HG02852 (cell line): ENCODE data around the gene LDLRAP1.
"Not testable (repeated sequence)": the region's sequence is repeated elsewhere in the genome, so short reads cannot be mapped to it uniquely, and the experiment has no call there.

ENCODE experiments used
- ATAC-seq: cut with Tn5 transposase; IDR thresholded peaks from one replicate; pipeline ENCODE4 v1.9.1; 2021; ENCODE audit warnings: mild to moderate bottlenecking, moderate library complexity; ENCODE audit not compliant: unreplicated experiment

Gene LDLRAP1

DNA sequence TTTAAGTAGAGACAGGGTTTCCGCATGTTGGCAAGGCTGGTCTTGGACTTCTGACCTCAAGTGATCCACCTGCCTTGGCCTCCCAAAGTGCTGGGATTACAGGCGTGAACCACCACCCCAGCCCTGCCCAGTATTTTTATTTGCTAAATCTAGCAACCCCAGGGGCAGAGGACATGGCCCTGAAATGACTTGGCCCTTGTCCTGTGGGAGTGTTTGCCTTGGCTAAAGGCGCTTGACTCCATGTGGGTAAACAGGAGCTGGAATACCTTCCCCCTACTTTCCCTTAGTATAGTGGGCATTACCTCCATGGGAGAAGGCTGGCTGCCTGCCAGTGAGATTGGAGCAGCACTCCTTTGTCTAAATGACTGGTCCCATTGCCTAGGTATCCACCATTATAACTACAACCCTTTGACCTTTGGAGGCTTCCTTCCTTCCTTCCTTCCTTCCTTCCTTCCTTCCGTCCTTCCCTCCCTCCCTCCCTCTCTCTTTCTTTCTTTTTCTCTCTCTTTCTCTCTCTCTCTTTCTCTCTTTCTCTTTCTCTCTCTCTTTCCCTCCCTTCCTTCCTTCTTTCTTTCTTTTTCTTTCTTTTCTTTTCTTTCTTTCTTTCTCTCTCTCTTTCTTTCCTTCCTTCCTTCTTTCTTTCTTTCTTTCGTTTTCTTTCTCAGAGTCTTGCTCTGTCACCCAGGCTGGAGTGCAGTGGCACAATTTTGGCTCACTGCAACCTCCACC lies 57.7 kb downstream of the LDLRAP1 start:
- ATAC-seq: not testable (repeated sequence)

- not testable (repeated sequence) for ATAC-seq
Observed at GRCh38 chr1:25603779-25604538, 60.6 kb downstream of the LDLRAP1 start.

GRCh38 chr1:25607123-25607522 lies 63.7 kb downstream of the LDLRAP1 start:
- no peak for ATAC-seq

GRCh38 chr1:25608488-25609178 lies 65.2 kb downstream of the LDLRAP1 start:
- ATAC-seq: no peak

DNA sequence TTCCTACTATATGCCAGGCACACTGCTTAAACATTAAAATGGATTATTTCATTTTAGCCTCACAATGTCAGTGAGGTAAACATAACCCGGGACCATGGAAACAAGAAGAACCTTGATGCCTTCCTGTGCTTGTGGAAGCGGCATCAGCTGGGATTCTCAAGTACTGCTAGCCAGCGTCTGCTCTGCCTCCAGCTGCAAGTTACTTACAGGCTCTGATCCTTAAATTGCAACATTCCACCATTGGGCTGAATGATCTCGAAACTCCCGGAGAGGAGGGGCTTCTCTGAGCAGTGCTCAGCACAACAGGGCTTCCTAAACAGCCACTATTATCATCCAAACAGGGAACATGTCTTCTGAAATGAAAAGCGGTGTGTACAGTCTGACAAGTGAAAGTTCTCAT lies 66.5 kb downstream of the LDLRAP1 start:
- no peak for ATAC-seq

GRCh38 chr1:25610822-25611630 lies 67.6 kb downstream of the LDLRAP1 start:
- ATAC-seq: no peak

- ATAC-seq: no peak
Observed at GRCh38 chr1:25611843-25612242, 68.4 kb downstream of the LDLRAP1 start.

DNA sequence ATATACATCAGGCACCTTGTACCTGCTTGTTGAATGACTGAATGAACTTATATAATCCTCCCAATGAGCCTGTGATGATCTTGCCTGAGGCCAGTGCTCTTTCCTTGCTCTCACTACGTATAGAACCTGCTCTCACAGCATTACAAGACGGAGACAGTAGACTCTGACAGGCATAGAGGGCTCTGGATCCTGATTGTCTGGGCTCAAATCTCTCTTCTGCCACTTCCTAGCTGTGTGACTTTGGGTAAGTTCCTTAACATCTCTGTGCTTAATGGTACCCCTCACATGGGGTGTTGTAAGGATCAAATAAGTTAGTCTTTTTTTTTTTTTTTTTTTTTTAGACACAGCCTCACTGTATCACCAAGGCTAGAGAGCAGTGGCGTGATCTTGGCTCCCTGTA lies 69.0 kb downstream of the LDLRAP1 start:
- ATAC-seq: no peak

GRCh38 chr1:25613091-25613490 lies 69.7 kb downstream of the LDLRAP1 start:
- ATAC-seq: no peak

- no peak for ATAC-seq
Observed at GRCh38 chr1:25614501-25615171, 71.2 kb downstream of the LDLRAP1 start.

GRCh38 chr1:25615172-25615541 lies 71.8 kb downstream of the LDLRAP1 start:
- no peak for ATAC-seq

DNA sequence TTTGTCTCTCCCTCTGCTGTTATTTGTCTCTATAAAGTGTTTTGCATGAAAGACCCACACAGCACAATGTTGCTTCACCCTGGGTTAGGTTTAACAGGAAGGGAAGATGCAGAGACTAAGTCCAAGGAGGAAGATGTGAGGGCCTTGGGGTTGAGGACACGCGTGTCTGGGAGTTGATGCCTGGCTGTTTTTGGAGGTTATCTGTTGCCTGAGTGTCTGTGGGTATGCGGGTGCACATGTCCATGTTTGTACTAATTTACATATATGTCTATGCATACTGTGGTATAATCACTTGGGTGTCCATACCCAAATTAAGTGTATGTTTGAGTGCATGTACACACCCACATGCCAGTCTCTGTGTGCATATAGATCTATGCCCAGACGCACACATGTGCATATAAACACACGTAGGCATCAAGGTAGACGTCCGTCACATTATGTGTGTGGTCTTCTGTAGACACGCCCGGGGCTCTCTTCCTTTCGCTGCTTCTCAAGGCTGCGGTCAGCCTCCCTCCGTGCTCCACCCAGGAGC lies 72.2 kb downstream of the LDLRAP1 start:
- no peak for ATAC-seq

DNA sequence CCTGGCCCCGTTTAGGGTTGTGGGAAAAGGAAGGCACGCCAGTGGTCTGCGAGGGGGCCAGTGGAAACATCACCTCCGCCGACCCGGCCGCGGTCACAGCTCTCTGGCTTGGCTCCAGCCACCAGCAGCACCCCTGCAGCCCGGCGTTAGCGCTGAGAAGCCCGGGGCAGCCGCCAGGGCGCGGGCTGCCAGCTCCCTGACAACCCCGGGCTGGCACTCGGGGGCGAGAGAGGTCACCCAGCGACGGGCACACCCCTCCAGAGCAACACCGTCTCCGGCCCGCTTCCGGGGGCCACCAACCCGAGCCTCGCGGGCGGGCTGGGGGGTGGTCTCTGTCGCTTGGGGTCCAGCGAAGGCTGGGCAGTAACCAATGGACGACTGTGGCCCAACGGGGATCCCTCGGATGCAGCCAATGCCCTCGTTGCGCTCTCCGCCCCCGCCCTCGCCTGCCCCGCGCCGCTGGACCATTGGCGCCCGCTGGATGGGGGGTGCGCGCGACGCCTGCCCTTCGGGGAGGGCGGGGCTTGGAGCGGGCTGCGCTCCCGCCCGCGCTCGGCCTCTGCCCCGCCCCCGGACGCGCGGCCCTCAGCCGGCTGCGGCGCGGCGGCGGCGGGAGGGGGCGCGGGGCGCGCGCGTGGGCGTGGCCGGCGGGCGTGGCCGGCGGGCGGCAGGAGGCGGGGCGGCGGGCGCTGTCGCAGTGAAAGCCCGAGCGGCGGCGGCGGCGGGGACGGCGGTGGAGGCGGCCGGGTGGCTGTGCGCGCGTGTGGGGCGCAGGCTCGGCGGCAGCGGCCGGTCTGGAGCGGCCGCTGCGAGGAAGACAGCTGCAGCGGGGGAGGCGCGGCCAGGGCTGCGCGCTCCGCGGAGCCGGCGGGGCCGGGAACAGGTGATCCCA lies 72.9 kb downstream of the LDLRAP1 start, which contains the start of gene MAN1C1:
MAN1C1 (plus strand) TSS at position 697 of the 892 bp plus-strand sequence. CDS start 1,007 bp downstream, outside the sequence.
- peak; percentile 61 for ATAC-seq

DNA sequence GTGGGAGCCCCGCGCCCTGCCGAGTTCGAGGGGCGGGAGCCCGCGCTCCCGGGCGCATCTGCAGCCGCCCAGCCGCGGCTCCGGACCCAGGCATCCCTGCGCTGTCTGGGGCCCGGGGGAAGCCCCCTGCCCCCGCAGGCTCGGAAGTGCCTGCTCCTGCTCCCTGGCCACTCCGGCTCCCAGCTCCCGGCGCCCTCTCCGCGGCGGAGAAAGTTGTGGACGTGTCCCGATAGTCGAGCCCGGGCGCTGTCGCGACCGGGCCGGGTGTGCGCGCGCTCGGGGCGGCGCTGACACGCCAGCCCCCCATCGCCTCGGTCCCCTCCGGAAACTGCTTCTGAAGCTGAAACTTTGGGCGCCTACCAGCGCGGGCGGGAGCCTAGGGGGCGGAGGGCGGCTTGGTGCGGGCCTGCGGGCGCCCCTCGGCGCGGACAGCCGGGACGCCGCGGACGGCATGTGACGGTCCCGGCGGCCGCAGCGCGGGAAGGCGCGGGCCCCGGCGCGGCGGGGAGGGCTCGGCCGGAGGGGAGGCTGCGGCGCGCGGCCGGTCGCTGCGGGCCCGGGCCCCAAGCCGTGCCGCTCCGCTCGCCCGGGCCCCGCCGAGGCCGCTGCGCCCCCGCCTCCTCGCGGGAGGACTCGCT lies 73.7 kb downstream of the LDLRAP1 start:
- no peak for ATAC-seq

- ATAC-seq: no peak
Observed at GRCh38 chr1:25617625-25618432, 74.4 kb downstream of the LDLRAP1 start.

DNA sequence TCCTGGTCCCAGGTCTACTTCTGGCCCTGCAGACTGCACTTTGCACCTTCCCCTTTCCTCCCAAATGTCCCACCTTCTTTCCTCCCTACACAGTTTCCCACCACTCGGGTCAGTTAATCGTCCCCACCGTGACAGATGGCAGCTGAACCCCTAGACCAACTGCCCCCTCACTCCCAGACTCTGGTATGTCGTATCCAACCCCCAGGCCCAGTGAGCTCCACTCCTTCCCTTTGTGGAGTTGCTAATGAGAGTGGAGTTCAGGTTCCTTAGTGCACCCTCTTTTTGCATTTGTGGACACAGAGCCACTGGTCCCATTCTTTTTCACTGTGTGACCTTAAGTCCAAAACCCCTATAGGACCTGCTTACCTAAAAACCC lies 75.0 kb downstream of the LDLRAP1 start:
- no peak for ATAC-seq
